Tibial nerve (tissue), 3 donors: ENCODE data around the gene DEFB110.

Experiments
- POLR2A ChIP-seq, 2 donors: fragments of 450-650 bp; IDR thresholded peaks; one replicate each; pipeline ENCODE4 v1.6.1; 2017; ENCODE audit warnings: antibody characterized with exemption in 2 of 2, mild to moderate bottlenecking in 2 of 2, moderate library complexity in 2 of 2
- TF ChIP-seq, protein P1 (sequence below), 5 experiments: fragments of 200-600 bp in 3 of 5; fragments of 450-650 bp in 2 of 5; sonication (generic) in 3 of 5; IDR thresholded peaks; one replicate each; pipeline ENCODE4 v1.5.1; 2016 to 2019; ENCODE audit warnings: antibody characterized with exemption in 5 of 5, mild to moderate bottlenecking in 3 of 5, moderate library complexity in 2 of 5

DNA sequence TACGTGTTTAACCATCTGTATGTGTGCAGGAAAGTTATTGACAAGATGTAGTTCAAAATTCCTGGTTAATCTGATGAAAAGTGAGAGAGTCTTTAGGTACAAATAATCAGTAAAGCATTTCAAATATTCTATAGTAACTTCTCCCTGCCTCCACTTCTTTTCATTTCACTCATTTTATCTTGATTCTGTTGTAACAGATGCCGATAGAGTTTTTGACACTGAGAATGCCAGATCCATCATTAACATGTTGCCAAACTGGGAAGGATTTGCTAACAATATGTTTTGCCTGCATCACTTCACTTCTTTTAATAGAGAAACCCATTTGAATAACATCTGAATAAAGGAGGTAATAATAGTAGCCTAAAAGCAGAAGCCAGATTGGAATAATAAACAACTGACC lies 48.3 kb upstream of the DEFB110 start:
- no peak for TF ChIP-seq POLR2A (IDR thresholded peaks at IDR 0.05)
- TF ChIP-seq, protein P1, sequence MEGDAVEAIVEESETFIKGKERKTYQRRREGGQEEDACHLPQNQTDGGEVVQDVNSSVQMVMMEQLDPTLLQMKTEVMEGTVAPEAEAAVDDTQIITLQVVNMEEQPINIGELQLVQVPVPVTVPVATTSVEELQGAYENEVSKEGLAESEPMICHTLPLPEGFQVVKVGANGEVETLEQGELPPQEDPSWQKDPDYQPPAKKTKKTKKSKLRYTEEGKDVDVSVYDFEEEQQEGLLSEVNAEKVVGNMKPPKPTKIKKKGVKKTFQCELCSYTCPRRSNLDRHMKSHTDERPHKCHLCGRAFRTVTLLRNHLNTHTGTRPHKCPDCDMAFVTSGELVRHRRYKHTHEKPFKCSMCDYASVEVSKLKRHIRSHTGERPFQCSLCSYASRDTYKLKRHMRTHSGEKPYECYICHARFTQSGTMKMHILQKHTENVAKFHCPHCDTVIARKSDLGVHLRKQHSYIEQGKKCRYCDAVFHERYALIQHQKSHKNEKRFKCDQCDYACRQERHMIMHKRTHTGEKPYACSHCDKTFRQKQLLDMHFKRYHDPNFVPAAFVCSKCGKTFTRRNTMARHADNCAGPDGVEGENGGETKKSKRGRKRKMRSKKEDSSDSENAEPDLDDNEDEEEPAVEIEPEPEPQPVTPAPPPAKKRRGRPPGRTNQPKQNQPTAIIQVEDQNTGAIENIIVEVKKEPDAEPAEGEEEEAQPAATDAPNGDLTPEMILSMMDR (IDR thresholded peaks at IDR 0.05) = no peak
